Superior temporal gyrus (tissue), 1 donor: ENCODE data around the gene ZFYVE21.
A peak's percentile ranks its signal among the peaks of the same experiment; 100 is the strongest.

Source experiments
- DNase-seq: peaks from one replicate; pipeline ENCODE4 v3.0.0-alpha.2; 2016; ENCODE audit errors: extremely low spot score

ZFYVE21 gene

GRCh38 chr14:103725001-103725682 lies 9.5 kb downstream of the ZFYVE21 start:
- no peak for DNase-seq

DNA sequence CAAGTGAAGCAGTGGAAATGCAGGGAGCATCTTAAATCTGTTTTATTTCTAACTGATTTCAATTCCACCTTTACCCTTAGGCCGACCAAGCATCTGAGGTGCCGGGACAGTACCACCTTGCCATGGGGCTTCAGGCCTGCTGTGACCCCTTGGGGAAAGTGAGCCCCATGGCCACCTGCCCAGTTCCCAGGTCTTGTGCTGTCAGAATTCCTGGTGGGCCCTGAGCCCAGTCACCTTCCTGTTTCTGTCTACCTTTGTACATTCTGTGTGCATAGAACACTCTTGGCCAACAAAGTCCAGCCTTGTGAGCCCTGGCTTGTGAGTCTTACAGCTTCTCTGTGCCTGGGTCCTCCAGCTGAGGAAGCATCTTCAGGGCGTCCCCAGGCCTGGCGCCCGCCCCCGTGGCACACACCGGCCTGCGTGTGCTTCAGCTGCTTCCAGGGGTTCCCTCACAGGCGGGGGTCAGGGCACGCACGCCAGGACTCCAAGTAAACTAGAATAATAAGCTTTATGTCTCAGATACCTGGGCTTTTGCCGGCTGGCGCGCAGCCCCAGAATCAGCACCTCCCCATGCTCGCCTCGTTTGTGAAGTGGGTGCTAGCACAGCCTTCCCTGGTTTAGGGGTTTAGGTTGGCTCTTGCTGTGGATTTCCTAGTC lies 10.3 kb downstream of the ZFYVE21 start:
- DNase-seq, result no peak

GRCh38 chr14:103726474-103726873 lies 10.9 kb downstream of the ZFYVE21 start:
- no peak for DNase-seq

DNA sequence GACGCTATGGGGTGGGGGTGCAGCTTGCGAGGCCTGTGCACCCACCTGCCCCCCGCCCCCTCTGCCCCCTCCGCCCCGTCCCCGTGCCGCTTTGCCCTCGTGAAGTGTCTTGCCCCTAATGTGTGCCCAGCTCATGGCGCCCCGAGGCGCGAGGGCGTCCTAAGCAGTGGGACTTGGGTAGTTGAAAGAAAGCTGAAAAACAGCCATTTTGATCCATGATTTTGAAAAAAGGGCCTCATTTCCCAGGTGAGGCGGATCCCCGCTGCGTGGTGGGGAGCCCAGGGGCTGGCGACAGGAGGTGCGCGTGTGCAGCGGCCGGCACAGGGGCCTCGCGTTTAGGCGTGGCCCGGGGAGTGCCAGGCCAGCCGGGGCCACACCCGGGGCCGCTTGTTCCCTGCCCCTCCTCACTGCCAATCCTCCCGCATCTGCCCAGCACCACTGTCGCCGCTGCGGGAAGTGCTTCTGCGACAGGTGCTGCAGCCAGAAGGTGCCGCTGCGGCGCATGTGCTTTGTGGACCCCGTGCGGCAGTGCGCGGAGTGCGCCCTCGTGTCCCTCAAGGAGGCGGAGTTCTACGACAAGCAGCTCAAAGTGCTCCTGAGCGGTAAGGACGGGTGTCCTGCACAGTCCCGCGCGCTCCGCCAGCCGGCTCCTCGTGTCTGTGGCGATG lies 11.8 kb downstream of the ZFYVE21 start:
- no peak for DNase-seq

- DNase-seq, result no peak
These were observed 12.5 kb downstream of the ZFYVE21 start for GRCh38 chr14:103728141-103728540.

- DNase-seq, result peak; percentile 38
These were observed 13.1 kb downstream of the ZFYVE21 start for GRCh38 chr14:103728721-103729120.

GRCh38 chr14:103729496-103730448 lies 14.2 kb downstream of the ZFYVE21 start:
- DNase-seq, result no peak

DNA sequence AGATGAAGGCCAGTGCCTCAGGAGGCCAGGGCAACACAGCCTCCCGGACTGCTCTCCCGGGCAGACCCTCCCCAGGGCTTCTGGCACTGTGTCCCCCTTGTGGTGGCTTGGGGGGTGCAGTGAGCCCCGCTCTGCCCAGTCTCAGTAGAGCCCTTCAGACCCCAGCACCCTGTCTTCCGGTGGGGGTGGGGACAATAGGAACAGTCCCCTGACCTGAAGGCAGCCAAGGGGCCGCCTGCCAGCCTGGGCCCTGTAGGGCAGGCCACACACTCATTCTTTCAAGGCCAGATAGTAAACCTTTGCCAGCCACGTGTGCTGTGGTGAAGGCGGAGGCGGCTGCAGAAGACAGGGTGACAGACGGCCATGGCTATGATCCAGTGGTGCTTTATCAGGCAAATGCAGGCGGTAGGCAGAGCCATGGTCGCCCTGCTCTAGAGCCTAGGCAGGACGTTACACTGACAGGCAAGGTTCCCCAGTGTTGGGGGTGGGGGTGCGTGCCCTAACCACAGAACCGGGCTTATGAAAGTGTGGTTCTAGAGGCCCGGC lies 15.0 kb downstream of the ZFYVE21 start:
- no peak for DNase-seq

GRCh38 chr14:103731481-103731880 lies 15.9 kb downstream of the ZFYVE21 start:
- no peak for DNase-seq

DNA sequence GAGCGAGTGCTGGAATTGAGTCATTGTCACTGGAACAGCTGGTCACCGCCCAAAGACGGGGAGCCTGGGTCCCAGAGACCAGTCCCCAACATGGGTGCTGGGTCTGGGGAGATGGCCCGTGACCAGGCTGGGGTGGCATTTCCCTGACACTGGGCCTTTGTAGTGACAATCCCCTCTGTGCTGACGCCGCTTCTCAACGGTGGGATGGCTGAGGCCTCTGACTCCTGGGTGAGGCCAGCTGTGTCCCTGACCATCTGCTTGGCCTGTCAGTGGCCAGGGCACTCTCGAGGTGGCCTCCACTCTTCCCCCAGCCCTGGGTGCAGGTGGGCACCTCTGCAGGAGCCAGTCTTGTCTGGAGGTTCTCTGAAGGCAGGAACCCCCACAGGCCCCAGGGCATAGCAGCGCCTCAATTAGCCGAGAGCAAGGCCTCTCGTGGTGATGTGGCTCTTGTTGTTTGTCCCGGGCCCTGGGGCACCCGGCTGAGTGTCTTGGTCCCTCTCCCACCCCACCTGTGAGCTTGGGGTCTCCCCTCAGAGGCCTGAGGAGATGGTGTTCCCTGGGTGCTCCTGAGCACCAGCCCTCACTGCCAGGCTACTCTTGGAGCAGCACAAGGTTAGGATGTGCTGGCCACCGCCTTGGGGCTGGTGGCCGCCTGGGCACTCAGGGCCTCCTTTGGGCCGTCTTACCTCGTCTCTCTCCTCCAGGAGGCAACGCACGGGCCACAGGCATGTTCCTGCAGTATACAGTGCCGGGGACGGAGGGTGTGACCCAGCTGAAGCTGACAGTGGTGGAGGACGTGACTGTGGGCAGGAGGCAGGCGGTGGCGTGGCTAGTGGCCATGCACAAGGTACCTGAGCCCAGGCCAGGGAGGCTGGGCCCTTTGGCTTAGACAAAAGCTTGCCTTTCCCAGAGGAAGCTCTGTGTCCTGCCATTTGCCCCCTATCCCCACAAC lies 16.6 kb downstream of the ZFYVE21 start:
- no peak for DNase-seq

DNA sequence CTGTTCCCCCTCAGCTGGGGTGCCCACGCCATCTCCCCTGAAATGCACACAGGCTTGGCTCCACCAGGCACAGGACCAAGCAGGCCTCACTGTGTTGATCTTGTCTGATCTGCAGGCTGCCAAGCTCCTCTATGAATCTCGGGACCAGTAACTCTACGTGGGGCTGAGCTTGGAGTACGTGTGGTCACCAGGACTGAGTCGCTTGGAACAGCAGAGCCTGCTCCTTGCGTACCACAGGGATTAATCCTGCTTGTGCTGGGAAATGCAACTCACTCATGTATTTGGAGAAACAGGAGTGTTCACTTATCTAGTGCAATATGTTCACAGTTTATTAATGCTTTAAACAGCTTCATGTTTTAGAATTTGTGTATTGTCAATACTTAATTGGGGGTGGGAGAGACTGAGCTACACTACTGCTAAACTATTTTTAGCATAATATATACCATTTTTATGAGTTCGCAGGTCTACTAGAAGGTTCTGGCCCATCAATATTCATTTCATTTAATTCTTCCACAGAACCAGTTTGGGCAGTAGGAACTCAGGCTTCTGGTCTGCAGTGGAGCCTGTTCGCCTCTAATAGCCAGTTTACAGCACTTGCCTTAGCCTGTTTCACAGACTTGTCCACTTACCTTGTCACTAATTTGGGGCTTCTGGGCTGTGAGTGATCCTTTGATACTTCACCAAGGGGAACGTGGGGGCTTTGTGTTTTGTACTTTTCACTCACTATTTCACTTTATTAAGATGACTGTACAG lies 17.4 kb downstream of the ZFYVE21 start:
- DNase-seq, result no peak

GRCh38 chr14:103733651-103734050 lies 18.0 kb downstream of the ZFYVE21 start:
- no peak for DNase-seq

DNA sequence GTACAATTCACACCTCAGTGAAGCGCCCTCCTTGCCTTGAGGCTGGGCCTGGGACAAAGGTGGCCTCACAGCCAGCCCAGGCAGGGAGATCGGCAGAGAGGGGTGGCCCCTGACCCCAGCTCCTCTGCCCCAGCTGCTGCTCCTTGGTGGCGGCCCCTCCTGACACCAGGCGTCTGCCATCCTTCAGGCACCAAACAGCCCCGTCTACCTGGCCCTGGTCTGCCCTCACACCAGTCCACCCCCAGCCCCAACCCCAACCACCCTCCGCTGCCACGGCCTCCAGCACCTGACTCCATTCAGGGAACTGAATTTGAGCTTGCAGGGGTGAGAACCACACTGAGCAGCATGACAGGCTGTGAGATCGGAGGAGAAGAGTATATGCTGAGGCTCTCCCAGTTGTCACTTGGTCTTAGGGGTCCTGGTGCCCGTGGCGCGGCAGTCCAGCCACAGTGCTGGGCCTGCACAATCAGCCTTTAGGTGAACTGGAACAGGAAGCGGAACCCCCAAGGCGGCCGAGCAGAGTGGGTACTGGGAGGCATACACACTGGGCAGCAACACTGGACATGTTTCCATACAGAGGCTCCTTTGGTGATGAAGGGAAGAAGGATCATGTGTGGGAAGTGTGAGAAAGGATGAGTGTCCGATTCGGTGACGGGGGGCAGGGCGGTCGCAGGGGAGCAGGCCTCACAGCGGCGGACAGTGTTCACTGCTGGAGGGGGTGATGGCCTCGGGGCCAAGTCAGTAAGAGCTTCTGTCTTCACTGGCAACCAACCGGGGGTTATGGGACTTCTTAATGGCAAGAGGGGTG lies 18.7 kb downstream of the ZFYVE21 start:
- DNase-seq, result no peak

DNA sequence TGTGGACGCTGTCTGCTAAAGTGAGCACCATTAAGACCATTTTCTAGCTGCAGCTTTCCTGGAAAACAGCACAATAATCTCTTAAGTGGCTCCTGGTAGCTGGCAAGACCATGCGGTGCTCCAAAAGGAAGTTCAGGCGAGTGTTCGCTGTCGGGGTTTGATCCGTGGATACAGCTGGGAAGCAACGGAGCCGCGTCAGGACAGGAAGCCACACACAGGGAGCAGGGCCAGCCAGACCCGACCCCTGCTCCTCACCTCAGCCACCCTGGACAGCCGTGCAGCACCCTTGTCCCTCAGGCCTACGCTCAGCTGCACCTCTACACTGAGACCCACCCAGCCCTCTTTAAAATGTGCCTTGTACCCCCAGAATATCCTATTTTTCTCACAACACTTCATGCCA lies 19.4 kb downstream of the ZFYVE21 start:
- no peak for DNase-seq

DNA sequence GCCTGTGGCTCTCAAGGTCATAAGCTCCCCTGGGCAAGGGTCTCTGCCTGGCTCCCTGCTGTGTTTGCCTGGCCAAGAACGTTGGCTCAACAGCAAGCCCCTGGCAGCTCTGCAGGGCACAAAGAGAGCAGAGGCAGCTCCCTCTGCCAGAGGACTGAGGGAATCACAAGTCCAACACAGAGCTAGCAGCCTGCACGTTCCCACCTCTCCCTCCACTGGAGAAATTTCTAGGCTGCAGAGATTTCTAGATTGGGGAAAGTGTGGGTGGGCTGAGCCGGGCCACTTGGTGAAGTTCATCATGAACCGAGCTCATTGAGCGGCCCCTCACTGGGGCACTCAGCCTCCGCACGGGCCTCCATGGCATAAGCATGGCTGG lies 19.8 kb downstream of the ZFYVE21 start:
- DNase-seq, result no peak

- no peak for DNase-seq
These were observed 20.4 kb downstream of the ZFYVE21 start for GRCh38 chr14:103735815-103736545.

- peak; percentile 42 for DNase-seq
These were observed 21.2 kb downstream of the ZFYVE21 start for GRCh38 chr14:103736546-103737431.
